ENCODE results near the gene PIP5K1B. TPM values are rescaled to one million over a fixed set of nuclear protein-coding genes. Genes with fewer than 3 reads are reported as not detected.

Gene PIP5K1B
- total and polyA plus RNA-seq, 2 donors (not counting 1 experiment from before 2014, with no cell fraction given): under 0.01 to 0.03 TPM

- H3K9ac ChIP-seq (ENCODE audit: insufficient read depth, low read length): no peak overlapping the region
- H4K20me1 ChIP-seq (ENCODE audit: control insufficient read depth, extremely low read depth, insufficient read depth, low read length): no peaks in the 10 kb centered on the region
- DNase-seq (ENCODE audit: low read depth in 2 of 2): peak; percentile 55 to 78
- no peak overlapping the region for H3K4me3 ChIP-seq (replicated peaks in 1 of 4; ENCODE audit: control extremely low read depth in 1 of 4, insufficient read depth in 1 of 4, low read depth in 3 of 4, low read length in 4 of 4)
- H3K79me2 ChIP-seq (ENCODE audit: control insufficient read depth, insufficient read depth, low read length): no peaks in the 10 kb centered on the region
- H3K9me3 ChIP-seq (ENCODE audit: control insufficient read depth, insufficient read depth, low read depth, low read length): no peaks in the 10 kb centered on the region
- H3K27ac ChIP-seq (ENCODE audit: insufficient read depth, low read length): no peak overlapping the region
- no peaks in the 10 kb centered on the region for H3K36me3 ChIP-seq (ENCODE audit: control insufficient read depth, insufficient read depth, low read length)
- no peak overlapping the region for H2AFZ ChIP-seq (ENCODE audit: low read length)
- TF ChIP-seq CTCF (conservative IDR thresholded peaks at IDR 0.05 in 1 of 2, IDR thresholded peaks at IDR 0.05 in 1 of 2; ENCODE audit: low read depth in 1 of 2, low read length in 2 of 2): peak; percentile 94 to 95
- no peak for TF ChIP-seq EZH2 (IDR thresholded peaks at IDR 0.05; ENCODE audit: low read length, missing control alignments)
- H3K27me3 ChIP-seq (ENCODE audit: control insufficient read depth, insufficient read depth, low read length): peaks cover 2% of the 10 kb centered on the region
- no peak overlapping the region for H3K4me2 ChIP-seq (ENCODE audit: extremely low read depth, insufficient read depth, low read length)
- H3K4me1 ChIP-seq (ENCODE audit: control insufficient read depth, extremely low read depth, insufficient read depth, low read length): no peaks in the 10 kb centered on the region
Measured at GRCh38 chr9:68999393-69000105, 294.5 kb downstream of the PIP5K1B start.

GRCh38 chr9:69001921-69002320, 296.9 kb downstream of the PIP5K1B start:
- no peak for TF ChIP-seq EZH2 (IDR thresholded peaks at IDR 0.05; ENCODE audit: low read length, missing control alignments)
- no peak for TF ChIP-seq CTCF (conservative IDR thresholded peaks at IDR 0.05 in 1 of 2, IDR thresholded peaks at IDR 0.05 in 1 of 2; ENCODE audit: low read depth in 1 of 2, low read length in 2 of 2)
- Histone ChIP-seq H3K27ac (ENCODE audit: insufficient read depth, low read length) (no peak overlapping the region), H3K4me2 (ENCODE audit: extremely low read depth, insufficient read depth, low read length) (no peak overlapping the region), H3K4me3 (replicated peaks in 1 of 4; ENCODE audit: control extremely low read depth in 1 of 4, insufficient read depth in 1 of 4, low read depth in 3 of 4, low read length in 4 of 4) (no peak overlapping the region), H3K4me1 (ENCODE audit: control insufficient read depth, extremely low read depth, insufficient read depth, low read length) (no peaks in the 10 kb centered on the region), H2AFZ (ENCODE audit: low read length) (no peak overlapping the region), H4K20me1 (ENCODE audit: control insufficient read depth, extremely low read depth, insufficient read depth, low read length) (no peaks in the 10 kb centered on the region), H3K9me3 (ENCODE audit: control insufficient read depth, insufficient read depth, low read depth, low read length) (no peaks in the 10 kb centered on the region), H3K36me3 (ENCODE audit: control insufficient read depth, insufficient read depth, low read length) (no peaks in the 10 kb centered on the region), H3K27me3 (ENCODE audit: control insufficient read depth, insufficient read depth, low read length) (peaks cover 2% of the 10 kb centered on the region), H3K9ac (ENCODE audit: insufficient read depth, low read length) (no peak overlapping the region), H3K79me2 (ENCODE audit: control insufficient read depth, insufficient read depth, low read length) (no peaks in the 10 kb centered on the region)
- DNase-seq (ENCODE audit: low read depth in 2 of 2): no peak

- DNase-seq (ENCODE audit: low read depth in 2 of 2): no peak
- H2AFZ ChIP-seq (ENCODE audit: low read length): no peak overlapping the region
- no peak overlapping the region for H3K9ac ChIP-seq (ENCODE audit: insufficient read depth, low read length)
- no peaks in the 10 kb centered on the region for H3K79me2 ChIP-seq (ENCODE audit: control insufficient read depth, insufficient read depth, low read length)
- no peak for TF ChIP-seq CTCF (conservative IDR thresholded peaks at IDR 0.05 in 1 of 2, IDR thresholded peaks at IDR 0.05 in 1 of 2; ENCODE audit: low read depth in 1 of 2, low read length in 2 of 2)
- TF ChIP-seq EZH2 (IDR thresholded peaks at IDR 0.05; ENCODE audit: low read length, missing control alignments): no peak
- H3K9me3 ChIP-seq (ENCODE audit: control insufficient read depth, insufficient read depth, low read depth, low read length): no peaks in the 10 kb centered on the region
- H4K20me1 ChIP-seq (ENCODE audit: control insufficient read depth, extremely low read depth, insufficient read depth, low read length): no peaks in the 10 kb centered on the region
- no peak overlapping the region for H3K4me2 ChIP-seq (ENCODE audit: extremely low read depth, insufficient read depth, low read length)
- no peak overlapping the region for H3K4me3 ChIP-seq (replicated peaks in 1 of 4; ENCODE audit: control extremely low read depth in 1 of 4, insufficient read depth in 1 of 4, low read depth in 3 of 4, low read length in 4 of 4)
- peaks cover 2% of the 10 kb centered on the region for H3K27me3 ChIP-seq (ENCODE audit: control insufficient read depth, insufficient read depth, low read length)
- H3K4me1 ChIP-seq (ENCODE audit: control insufficient read depth, extremely low read depth, insufficient read depth, low read length): no peaks in the 10 kb centered on the region
- no peak overlapping the region for H3K27ac ChIP-seq (ENCODE audit: insufficient read depth, low read length)
- H3K36me3 ChIP-seq (ENCODE audit: control insufficient read depth, insufficient read depth, low read length): no peaks in the 10 kb centered on the region
Measured at GRCh38 chr9:69003051-69003450, 298.0 kb downstream of the PIP5K1B start.

All from fibroblast of lung (primary cell).